ENCODE results near the gene KIF2A. TPM values are rescaled to one million over a fixed set of nuclear protein-coding genes. Genes with fewer than 3 reads are reported as not detected.

KIF2A gene
- total RNA-seq, 1 experiment from 2014 or later: 86.1 TPM

GRCh38 chr5:62372600-62372999, 66.6 kb downstream of the KIF2A start:
- no peaks in the 10 kb centered on the region for H3K9me3 ChIP-seq (ENCODE audit: control insufficient read depth, low read depth, low read length)
- H2BK12ac ChIP-seq (ENCODE audit: insufficient read length, low read depth, low read length): no peak overlapping the region
- no peak overlapping the region for H3K14ac ChIP-seq (ENCODE audit: insufficient read depth, low read length)
- H4K20me1 ChIP-seq (ENCODE audit: control insufficient read depth, insufficient read depth, insufficient read length): no peaks in the 10 kb centered on the region
- H2BK15ac ChIP-seq (ENCODE audit: low read depth, low read length): no peak overlapping the region
- no peak overlapping the region for H3K56ac ChIP-seq (ENCODE audit: insufficient read length, low read depth, low read length)
- no peak overlapping the region for H3K4me2 ChIP-seq (ENCODE audit: insufficient read depth, insufficient read length, low read length)
- no peak for DNase-seq
- no peak overlapping the region for H4K8ac ChIP-seq (replicated peaks; ENCODE audit: insufficient read length, low read depth, low read length)
- H3K27ac ChIP-seq (ENCODE audit: insufficient read length, low read depth, low read length): no peak overlapping the region
- H2AFZ ChIP-seq (ENCODE audit: low read length): no peak overlapping the region
- Mint-ChIP-seq H3K27ac (no peak overlapping the region), H3K9me3 (no peaks in the 10 kb centered on the region), H3K4me3 (no peak overlapping the region), H3K4me1 (no peaks in the 10 kb centered on the region), H3K27me3 (ENCODE audit: low read depth) (no peaks in the 10 kb centered on the region), H3K36me3 (ENCODE audit: insufficient read depth in 1 of 3, low read depth in 3 of 3) (peaks cover 12 to 53% (median 51%) of the 10 kb centered on the region in 3 experiments; a peak in 6 of 7 replicates)
- H2BK20ac ChIP-seq (ENCODE audit: low read depth, low read length, poor library complexity, severe bottlenecking): no peak overlapping the region
- no peak overlapping the region for H2BK120ac ChIP-seq (ENCODE audit: low read depth, low read length, poor library complexity, severe bottlenecking)
- no peak overlapping the region for H3T11ph ChIP-seq (ENCODE audit: low read length)
- no peaks in the 10 kb centered on the region for H3K23me2 ChIP-seq (ENCODE audit: insufficient read length, low read depth, low read length, poor library complexity, severe bottlenecking)
- no peak overlapping the region for H3K18ac ChIP-seq (ENCODE audit: insufficient read length, low read depth, low read length)
- no peak overlapping the region for H2AK5ac ChIP-seq (ENCODE audit: insufficient read length, low read length)
- no peaks in the 10 kb centered on the region for H3K4me1 ChIP-seq (ENCODE audit: insufficient read depth, low read length)
- no peaks in the 10 kb centered on the region for H3K27me3 ChIP-seq (ENCODE audit: insufficient read depth, low read length)
- H3K79me2 ChIP-seq (ENCODE audit: insufficient read depth, low read length): no peaks in the 10 kb centered on the region
- no peak overlapping the region for H3K4ac ChIP-seq (ENCODE audit: low read depth, low read length)
- H3K23ac ChIP-seq (ENCODE audit: insufficient read length, low read depth, low read length): no peak overlapping the region
- no peaks in the 10 kb centered on the region for H3K79me1 ChIP-seq (ENCODE audit: insufficient read depth, low read depth, low read length, poor library complexity, severe bottlenecking)
- H3K9ac ChIP-seq (ENCODE audit: extremely low read depth, insufficient read length, low read length): no peak overlapping the region
- no peak for TF ChIP-seq CTCF (conservative IDR thresholded peaks at IDR 0.05)
- no peak overlapping the region for H2BK5ac ChIP-seq (ENCODE audit: insufficient read length, low read length)
- WGBS (ENCODE audit: extremely low coverage, insufficient read length, low lambda C conversion rate): no CpG with 5 or more reads among the region's 3 CpGs
- H4K91ac ChIP-seq (ENCODE audit: insufficient read length, low read depth, low read length): no peak overlapping the region
- no peak overlapping the region for H4K5ac ChIP-seq (ENCODE audit: insufficient read length, low read depth, low read length)

Measured in H9 (cell line).